HepG2 (cell line): Measurements from ENCODE around the gene RCAN2. TPM values are rescaled to one million over a fixed set of nuclear protein-coding genes. Genes with fewer than 3 reads are reported as not detected.

ENCODE experiments used
- ATAC-seq: fragments of 200-7000 bp; cut with Tn5 transposase; 3 replicates; pipeline ENCODE4 v1.9.1; 2020; ENCODE audit warnings: mild to moderate bottlenecking, moderate library complexity
- BruUV-seq: library from RNA; stranded (reverse); fragments of 400-500 nt; replicated peaks from 2 replicates; lab custom pipeline; 2021; lab: Mats Ljungman, UMichigan
- CTCF ChIA-PET: fragments of 300-600 bp; formaldehyde crosslinking; extraction: SDS; loops from one replicate; lab custom pipeline; 2021; ENCODE audit warnings: low total read pairs, inconsistent platforms, low intra/inter-chr PET ratio; lab: Yijun Ruan, JAX
- POLR2A ChIA-PET: fragments of 350-600 bp; sonication (Branson Sonifier 250); formaldehyde crosslinking; loops from one replicate; lab custom pipeline; 2020; ENCODE audit warnings: antibody characterized with exemption, inconsistent platforms; lab: Yijun Ruan, JAX
- DNase-seq: peaks from one replicate; pipeline ENCODE4 v3.0.0-alpha.2; 2015; ENCODE audit warnings: low spot score
- FAIRE-seq: peaks from 3 replicates; lab custom pipeline; 2011; peaks lifted over from hg19 to GRCh38; lab: Jason Lieb, UNC
- H2AFZ ChIP-seq: one replicate; pipeline ENCODE4 v1.6.1; 2011; ENCODE audit warnings: low read length, inconsistent platforms
- H3K27ac ChIP-seq: fragments of 300-600 bp; 3 replicates; pipeline ENCODE4 v1.8.0; 2011; ENCODE audit warnings: mixed run types, mild to moderate bottlenecking, mixed read lengths, low read length, inconsistent platforms; ENCODE audit not compliant: insufficient read depth; ENCODE audit errors: extremely low read length
- H3K27me3 ChIP-seq, 2 experiments: fragments of 200-600 bp in 1 of 2; 2 replicates in 1 of 2; 3 replicates in 1 of 2; pipeline versions ENCODE4 v1.6.0 to v1.8.0; 2011; ENCODE audit warnings: low read length in 2 of 2, mild to moderate bottlenecking in 2 of 2, moderate library complexity in 2 of 2, inconsistent platforms in 1 of 2; ENCODE audit not compliant: insufficient read depth in 2 of 2, control insufficient read depth in 1 of 2
- H3K36me3 ChIP-seq, 2 experiments: fragments of 200-600 bp in 1 of 2; replicated peaks in 1 of 2; 2 replicates in 1 of 2; 3 replicates in 1 of 2; pipeline versions ENCODE4 v1.5.1 to v1.8.0; 2011; ENCODE audit warnings: low read length in 2 of 2, inconsistent platforms in 1 of 2; ENCODE audit not compliant: insufficient read depth in 2 of 2, control insufficient read depth in 1 of 2
- H3K4me1 ChIP-seq: 2 replicates; pipeline ENCODE4 v1.5.1; 2012; ENCODE audit warnings: low read length, inconsistent platforms; ENCODE audit not compliant: insufficient read depth
- H3K4me2 ChIP-seq: 2 replicates; pipeline ENCODE4 v1.6.0; 2011; ENCODE audit warnings: low read depth, low read length, inconsistent platforms
- H3K4me3 ChIP-seq, 3 experiments: fragments of 200-600 bp in 1 of 3; sonication (generic), shearing (Covaris generic) in 1 of 3; replicated peaks in 1 of 3; 2 replicates each; pipeline ENCODE4 v1.5.1; 2011 to 2016; ENCODE audit warnings: low read length in 3 of 3, inconsistent platforms in 2 of 3, low read depth in 2 of 3, mild to moderate bottlenecking in 2 of 3, control low read depth in 1 of 3, mixed read lengths in 1 of 3; ENCODE audit not compliant: insufficient read depth in 1 of 3
- H3K79me2 ChIP-seq: one replicate; pipeline ENCODE4 v1.6.1; 2011; ENCODE audit warnings: low read length, inconsistent platforms; ENCODE audit not compliant: insufficient read depth
- H3K9ac ChIP-seq: 2 replicates; pipeline ENCODE4 v1.6.0; 2011; ENCODE audit warnings: mild to moderate bottlenecking, low read depth, low read length, inconsistent platforms; ENCODE audit not compliant: insufficient read depth
- H3K9me3 ChIP-seq: 2 replicates; pipeline ENCODE4 v1.5.1; 2012; ENCODE audit warnings: mild to moderate bottlenecking, low read length
- H4K20me1 ChIP-seq: 2 replicates; pipeline ENCODE4 v1.6.0; 2011; ENCODE audit warnings: inconsistent platforms, mild to moderate bottlenecking, low read length, moderate library complexity; ENCODE audit not compliant: insufficient read depth
- FOXJ3 ChIP-seq: sonication (generic); formaldehyde crosslinking; IDR thresholded peaks from 2 replicates; pipeline ENCODE4 v1.4.0; 2020; ENCODE audit warnings: missing genetic modification reagents, mild to moderate bottlenecking, borderline replicate concordance
- GLI4 ChIP-seq: sonication (generic); formaldehyde crosslinking; IDR thresholded peaks from 2 replicates; pipeline ENCODE4 v1.5.1; 2020; ENCODE audit warnings: missing genetic modification reagents, mild to moderate bottlenecking, moderate library complexity, borderline replicate concordance
- KAT8 ChIP-seq: IDR thresholded peaks from 2 replicates; pipeline ENCODE4 v1.6.1; 2016; ENCODE audit warnings: missing genetic modification reagents, missing compliant biosample characterization
- KDM5B ChIP-seq: sonication (generic); formaldehyde crosslinking; IDR thresholded peaks from 2 replicates; pipeline ENCODE4 v1.4.0; 2020; ENCODE audit warnings: missing genetic modification reagents, mild to moderate bottlenecking, borderline replicate concordance
- KLF6 ChIP-seq: IDR thresholded peaks from 2 replicates; pipeline ENCODE4 v1.8.0; 2016; ENCODE audit warnings: missing biosample characterization, missing genetic modification reagents
- NCOA2 ChIP-seq: sonication (generic); formaldehyde crosslinking; IDR thresholded peaks from 2 replicates; pipeline ENCODE4 v1.8.0; 2022; ENCODE audit warnings: inconsistent platforms
- NCOR1 ChIP-seq: fragments of 200-600 bp; sonication (generic); IDR thresholded peaks from 2 replicates; pipeline ENCODE4 v1.7.0; 2017; ENCODE audit warnings: antibody characterized with exemption, low read length, borderline replicate concordance
- PAF1 ChIP-seq: IDR thresholded peaks from 2 replicates; pipeline ENCODE4 v1.6.1; 2016; ENCODE audit warnings: missing genetic modification reagents, missing compliant biosample characterization
- ZMAT5 ChIP-seq: sonication (generic); formaldehyde crosslinking; IDR thresholded peaks from 2 replicates; pipeline ENCODE4 v1.5.0; 2020; ENCODE audit warnings: mild to moderate bottlenecking, low read depth, missing genetic modification reagents, borderline replicate concordance
- ZNF205 ChIP-seq: IDR thresholded peaks from 2 replicates; pipeline ENCODE4 v1.6.1; 2018; ENCODE audit warnings: missing biosample characterization, missing genetic modification reagents
- ZNF234 ChIP-seq: sonication (generic); formaldehyde crosslinking; conservative IDR thresholded peaks from 2 replicates; pipeline ENCODE4 v1.5.1; 2020; ENCODE audit warnings: mild to moderate bottlenecking, missing genetic modification reagents
- ZNF629 ChIP-seq: sonication (generic); formaldehyde crosslinking; conservative IDR thresholded peaks from 2 replicates; pipeline ENCODE4 v1.5.0; 2020; ENCODE audit warnings: missing genetic modification reagents
- ZNF781 ChIP-seq: sonication (generic); formaldehyde crosslinking; IDR thresholded peaks from 2 replicates; pipeline ENCODE4 v1.5.1; 2020; ENCODE audit warnings: borderline replicate concordance, mild to moderate bottlenecking, missing genetic modification reagents; ENCODE audit errors: not compliant biosample characterization
- WGBS: methylation state at CpG from one replicate; pipeline ENCODE4 v1.1.6; 2017; ENCODE audit warnings: low lambda C conversion rate; 5-methylcytosine and 5-hydroxymethylcytosine counted together
- in situ Hi-C: cut with HindIII; loops from 2 replicates; pipeline ENCODE4 v1.10.0; 2017; ENCODE audit warnings: low pct_unique_long_range_greater_than_20kb; ENCODE audit not compliant: extremely low pct_ligation_motif_present
- intact Hi-C: fragments of 100-400 bp; cut with micrococcal nuclease; formaldehyde crosslinking; loops from one replicate; pipeline ENCODE4 v1.10.0; 2022; ENCODE audit not compliant: unreplicated experiment
- polyA plus RNA-seq, 8 experiments: library from polyadenylated mRNA; depleted of rRNA in 3 of 8; stranded (reverse) in 7 of 8; unstranded in 1 of 8; fragments of >200 nt; fragmentation: Illumina TruSeq in 4 of 8; extraction: Trizol in 4 of 8; gene quantifications; 2 replicates each; pipeline versions ENCODE4 v1.2.1 to v1.2.3, GENCODE V29; 2011 to 2016; ENCODE audit warnings: low read depth in 4 of 8, missing spikeins in 1 of 8, mixed read lengths in 1 of 8; ENCODE audit not compliant: insufficient read depth in 1 of 8
- total RNA-seq, 5 experiments: library from RNA; depleted of rRNA; stranded (reverse); fragments of >200 nt; fragmentation: Illumina TruSeq; extraction: Trizol; gene quantifications; 2 replicates each; pipeline ENCODE4 v1.2.3, GENCODE V29; 2016; ENCODE audit warnings: low read depth in 1 of 5

Gene RCAN2
- total and polyA plus RNA-seq, 2 of the 13 experiments (the other 11 are each of a cell fraction or from before 2014, with no cell fraction given): not detected

GRCh38 chr6:46305833-46306232 lies 185.4 kb downstream of the RCAN2 start:
- TF ChIP-seq KLF6: no peak
- TF ChIP-seq KAT8 (CRISPR knock-in tag): no peak
- no peak for TF ChIP-seq ZNF629 (CRISPR knock-in tag)
- TF ChIP-seq KDM5B: no peak
- TF ChIP-seq PAF1: no peak
- no peak for TF ChIP-seq FOXJ3 (CRISPR knock-in tag)
- no peak for TF ChIP-seq NCOR1
- no peak for TF ChIP-seq ZNF781
- no peak for TF ChIP-seq NCOA2 (CRISPR knock-in tag)
- no peak for TF ChIP-seq GLI4
- TF ChIP-seq ZNF234 (CRISPR knock-in tag): no peak
- no peak for TF ChIP-seq ZNF205 (CRISPR knock-in tag)
- no peak for TF ChIP-seq ZMAT5 (CRISPR knock-in tag)
- no TSS peak for BruUV-seq
- Histone ChIP-seq H3K9me3 (no peaks in the 10 kb centered on the region), H3K79me2 (no peaks in the 10 kb centered on the region), H3K27ac (no peak overlapping the region), H4K20me1 (no peaks in the 10 kb centered on the region), H3K4me1 (no peaks in the 10 kb centered on the region), H3K4me3 (no peak overlapping the region), H3K27me3 (peaks cover 0 to 2% of the 10 kb centered on the region in 2 experiments; a peak in 2 of 5 replicates), H2AFZ (no peak overlapping the region), H3K9ac (no peak overlapping the region), H3K36me3 (no peaks in the 10 kb centered on the region), H3K4me2 (no peak overlapping the region)
- ATAC-seq (no peak), FAIRE-seq (no peak), DNase-seq (no peak)
- WGBS: 20% methylated on average over 3 of the region's 3 CpGs
- CTCF ChIA-PET: no interaction called here
- intact Hi-C loops: no loop called here
- in situ Hi-C loops: no loop called here
- POLR2A ChIA-PET: no interaction called here
